Fibroblast of lung (primary cell): Measurements from ENCODE around the gene RTN3.

Experiments
- EZH2 ChIP-seq: IDR thresholded peaks from 2 replicates; pipeline ENCODE4 v1.5.1; 2012; ENCODE audit warnings: low read length, control low read depth, mild to moderate bottlenecking; ENCODE audit errors: missing control alignments
- TF ChIP-seq, protein P1 (sequence below), 2 donors: IDR thresholded peaks in 1 of 2; conservative IDR thresholded peaks in 1 of 2; 1 replicate in 1 of 2; 2 replicates in 1 of 2; pipeline ENCODE4 v1.5.1; 2011 to 2012; ENCODE audit warnings: low read length in 2 of 2, control low read depth in 1 of 2, inconsistent platforms in 1 of 2, low read depth in 1 of 2, mild to moderate bottlenecking in 1 of 2

DNA sequence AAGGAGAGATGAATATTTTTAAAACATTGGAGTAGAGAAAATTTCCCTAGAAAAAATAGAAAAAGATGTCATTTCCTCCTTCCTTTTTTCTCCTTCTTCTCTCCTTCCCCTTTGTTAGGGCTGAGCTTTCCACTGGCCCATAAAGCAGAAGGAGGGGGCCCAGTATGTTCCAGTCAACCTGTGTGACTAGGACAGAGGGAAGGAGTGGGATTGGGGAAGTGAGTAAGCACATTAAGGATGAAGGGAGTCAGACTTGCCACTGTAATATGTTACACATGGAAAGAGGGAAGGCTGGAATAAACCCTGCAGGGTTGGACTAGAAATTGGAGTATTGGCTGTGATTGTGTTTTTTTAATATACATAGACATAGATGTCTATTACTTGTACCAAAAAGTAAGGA is 111.9 kb downstream of the RTN3 start:
- TF ChIP-seq EZH2 = no peak
- TF ChIP-seq, protein P1, sequence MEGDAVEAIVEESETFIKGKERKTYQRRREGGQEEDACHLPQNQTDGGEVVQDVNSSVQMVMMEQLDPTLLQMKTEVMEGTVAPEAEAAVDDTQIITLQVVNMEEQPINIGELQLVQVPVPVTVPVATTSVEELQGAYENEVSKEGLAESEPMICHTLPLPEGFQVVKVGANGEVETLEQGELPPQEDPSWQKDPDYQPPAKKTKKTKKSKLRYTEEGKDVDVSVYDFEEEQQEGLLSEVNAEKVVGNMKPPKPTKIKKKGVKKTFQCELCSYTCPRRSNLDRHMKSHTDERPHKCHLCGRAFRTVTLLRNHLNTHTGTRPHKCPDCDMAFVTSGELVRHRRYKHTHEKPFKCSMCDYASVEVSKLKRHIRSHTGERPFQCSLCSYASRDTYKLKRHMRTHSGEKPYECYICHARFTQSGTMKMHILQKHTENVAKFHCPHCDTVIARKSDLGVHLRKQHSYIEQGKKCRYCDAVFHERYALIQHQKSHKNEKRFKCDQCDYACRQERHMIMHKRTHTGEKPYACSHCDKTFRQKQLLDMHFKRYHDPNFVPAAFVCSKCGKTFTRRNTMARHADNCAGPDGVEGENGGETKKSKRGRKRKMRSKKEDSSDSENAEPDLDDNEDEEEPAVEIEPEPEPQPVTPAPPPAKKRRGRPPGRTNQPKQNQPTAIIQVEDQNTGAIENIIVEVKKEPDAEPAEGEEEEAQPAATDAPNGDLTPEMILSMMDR (conservative IDR thresholded peaks at IDR 0.05 in 1 of 2, IDR thresholded peaks at IDR 0.05 in 1 of 2; ENCODE audit: low read depth in 1 of 2, low read length in 2 of 2) = no peak
